HG02840 (cell line): ENCODE results near the gene SCRT2.
A peak's percentile ranks its signal among the peaks of the same experiment; 100 is the strongest.
"Not testable (repeated sequence)": the region's sequence is repeated elsewhere in the genome, so short reads cannot be mapped to it uniquely, and the experiment has no call there.

ENCODE experiments used
- ATAC-seq: cut with Tn5 transposase; IDR thresholded peaks from one replicate; pipeline ENCODE4 v1.9.1; 2021; ENCODE audit warnings: mild to moderate bottlenecking, moderate library complexity, moderate number of reproducible peaks; ENCODE audit not compliant: unreplicated experiment, low FRiP score

SCRT2 gene

DNA sequence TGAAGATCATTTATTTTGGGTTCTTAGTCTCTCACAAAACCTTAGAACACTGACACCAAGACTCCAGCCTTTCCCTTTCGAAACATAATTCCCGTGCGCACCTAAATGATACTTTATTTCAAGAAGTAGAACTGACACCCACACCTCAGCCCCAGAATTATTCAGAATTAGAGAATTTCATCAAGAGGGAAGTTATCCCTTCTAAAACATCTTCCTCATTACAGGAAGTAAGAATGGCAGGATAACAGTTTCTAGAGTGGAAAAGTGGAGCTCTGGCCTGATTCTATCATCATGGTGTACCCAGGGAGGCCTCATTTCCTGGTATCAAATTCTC is 21.2 kb downstream of the SCRT2 start:
- no peak for ATAC-seq

DNA sequence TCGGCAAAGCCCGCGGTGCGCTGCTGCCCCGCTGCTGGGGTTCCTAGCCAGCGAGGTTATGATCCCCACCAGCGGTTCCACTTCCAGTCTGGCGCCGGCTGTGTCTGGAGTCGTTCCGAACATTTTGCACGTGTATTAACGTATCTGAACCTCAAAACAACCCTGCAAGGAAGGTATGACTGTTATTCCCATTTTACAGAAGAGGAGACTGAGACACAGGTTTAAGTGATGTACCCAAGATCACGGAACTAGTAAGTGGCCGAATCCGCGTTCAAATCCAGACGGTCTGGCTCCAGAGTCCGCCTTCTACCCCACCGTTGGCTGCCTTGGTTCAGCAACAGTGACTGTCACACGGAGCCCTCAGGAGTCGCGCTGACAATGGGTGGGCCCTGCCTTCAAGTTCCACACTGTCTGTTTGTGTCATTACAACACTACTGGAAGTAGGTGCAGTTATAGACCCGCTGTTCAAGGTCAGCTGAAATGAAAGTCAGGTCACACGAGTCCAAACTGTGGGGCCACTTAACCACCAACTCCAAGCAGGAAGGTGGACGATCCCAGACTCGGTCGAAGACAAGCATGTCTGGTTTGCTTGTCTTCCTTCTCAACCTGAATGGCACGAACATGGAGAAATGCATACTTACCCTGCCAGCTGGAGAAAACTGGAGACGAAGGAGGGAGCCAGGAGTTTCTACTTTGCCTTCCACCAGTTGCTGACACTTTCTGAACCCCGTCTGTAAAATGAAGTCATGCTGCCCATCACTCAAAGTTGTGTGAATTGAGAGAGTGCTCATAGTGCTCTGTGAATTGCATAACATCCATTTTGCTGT is 21.8 kb downstream of the SCRT2 start:
- ATAC-seq = no peak

- ATAC-seq = peak; percentile 69
These were observed 22.5 kb downstream of the SCRT2 start, which contains the start of gene SRXN1 for GRCh38 chr20:653110-653589. SRXN1 (minus strand) TSS chr20:653200; CDS start chr20:653185, 15 bp downstream.

DNA sequence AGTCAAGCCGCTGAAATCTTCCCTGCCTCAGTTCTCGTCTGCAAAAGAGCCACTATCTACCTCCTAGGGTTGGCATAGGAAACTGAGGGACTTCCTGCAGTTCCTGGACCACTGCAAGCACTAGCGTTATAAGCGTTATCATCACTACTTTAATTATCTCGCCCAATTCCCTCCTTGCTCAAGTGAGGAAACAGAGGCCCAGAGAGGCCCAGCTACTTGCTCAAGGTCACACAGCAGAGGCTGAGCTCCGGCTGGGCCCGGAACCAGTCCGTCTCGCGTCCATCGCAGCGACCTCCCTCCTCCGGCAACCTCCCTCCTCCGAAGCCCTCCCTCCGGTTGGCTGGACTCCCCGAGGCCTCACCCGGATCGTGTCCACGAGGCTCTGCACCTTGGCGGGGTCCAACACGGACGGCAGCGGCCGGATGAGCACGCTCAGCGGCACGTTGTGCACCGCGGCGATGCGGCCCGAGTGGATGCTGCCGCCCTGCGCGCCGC is 22.9 kb downstream of the SCRT2 start:
- no peak for ATAC-seq

- no peak for ATAC-seq
These were observed 23.6 kb downstream of the SCRT2 start for GRCh38 chr20:651713-652614.

- no peak for ATAC-seq
These were observed 24.6 kb downstream of the SCRT2 start for GRCh38 chr20:650954-651353.

DNA sequence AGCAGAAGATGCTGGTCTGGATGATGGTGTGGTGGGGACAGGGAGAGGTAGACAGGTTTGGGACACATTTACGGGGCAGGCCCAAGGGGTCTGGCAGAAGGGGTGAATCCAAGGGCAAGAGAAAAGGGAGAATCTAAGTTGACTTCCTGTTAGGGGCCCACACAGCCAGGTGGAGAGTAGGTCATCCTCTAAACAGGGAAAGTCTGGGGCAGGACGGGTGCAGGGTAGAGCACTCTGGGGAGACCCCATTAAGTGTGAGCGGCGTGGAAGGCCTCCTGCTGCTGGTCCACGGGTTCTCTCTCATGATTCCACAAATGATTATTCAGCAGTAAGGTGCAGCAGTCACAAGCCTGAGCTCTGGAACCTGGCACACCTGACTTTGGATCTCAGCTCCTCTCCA is 25.3 kb downstream of the SCRT2 start:
- no peak for ATAC-seq

GRCh38 chr20:647479-648019 is 28.1 kb downstream of the SCRT2 start:
- ATAC-seq = no peak

GRCh38 chr20:646868-647233 is 28.8 kb downstream of the SCRT2 start:
- ATAC-seq = no peak

- ATAC-seq = no peak
These were observed 29.3 kb downstream of the SCRT2 start for GRCh38 chr20:646107-646867.

GRCh38 chr20:645318-646106 is 30.1 kb downstream of the SCRT2 start:
- no peak for ATAC-seq

- no peak for ATAC-seq
These were observed 30.8 kb downstream of the SCRT2 start for GRCh38 chr20:644692-645317.

GRCh38 chr20:642398-643174 is 33.0 kb downstream of the SCRT2 start:
- no peak for ATAC-seq

GRCh38 chr20:642013-642397 is 33.6 kb downstream of the SCRT2 start:
- ATAC-seq = not testable (repeated sequence)

- ATAC-seq = no peak
These were observed 34.1 kb downstream of the SCRT2 start for GRCh38 chr20:641516-641875.

- ATAC-seq = no peak
These were observed 34.7 kb downstream of the SCRT2 start for GRCh38 chr20:640674-641515.

- no peak for ATAC-seq
These were observed 37.0 kb downstream of the SCRT2 start for GRCh38 chr20:638579-638978.
